HFFc6 (cell line): Measurements from ENCODE around the gene LAMA1. TPM values are rescaled to one million over a fixed set of nuclear protein-coding genes. Genes with fewer than 3 reads are reported as not detected.

ENCODE experiments used
- DNase-seq: peaks from one replicate; pipeline ENCODE4 v3.0.0-alpha.2; 2018
- H3K27ac Mint-ChIP-seq: 2 replicates; pipeline ENCODE4 v1.8.0; 2020; ENCODE audit warnings: mild to moderate bottlenecking, mixed read lengths
- H3K27me3 Mint-ChIP-seq: 2 replicates; pipeline ENCODE4 v1.8.0; 2021; ENCODE audit warnings: mild to moderate bottlenecking, moderate library complexity, mixed read lengths; ENCODE audit not compliant: insufficient read depth
- H3K36me3 Mint-ChIP-seq: 2 replicates; pipeline ENCODE4 v1.8.0; 2021; ENCODE audit warnings: low read depth, mixed read lengths
- H3K4me1 Mint-ChIP-seq: 2 replicates; pipeline ENCODE4 v1.8.0; 2020; ENCODE audit warnings: low read depth, mixed read lengths
- H3K4me3 Mint-ChIP-seq: 2 replicates; pipeline ENCODE4 v1.8.0; 2020; ENCODE audit warnings: mild to moderate bottlenecking, moderate library complexity, mixed read lengths
- H3K9me3 Mint-ChIP-seq: 2 replicates; pipeline ENCODE4 v1.8.0; 2020; ENCODE audit warnings: mild to moderate bottlenecking, mixed read lengths
- CTCF ChIP-seq: fragments of 200-600 bp; sonication (generic); IDR thresholded peaks from 2 replicates; pipeline ENCODE4 v1.5.0; 2021; ENCODE audit warnings: antibody characterized with exemption, mild to moderate bottlenecking
- total RNA-seq, 6 experiments: library from RNA; stranded (reverse); fragmentation: NEBNext Ultra II Directional; extraction: Animal tissue kit (Norgen Biotek cat#: 25700); gene quantifications; 2 replicates in 1 of 6; 3 replicates in 5 of 6; pipeline ENCODE4 v1.2.3, GENCODE V29; 2021

Gene LAMA1
- total RNA-seq, 6 experiments from 2014 or later, result 0.12 to 1.5 (median 0.16) TPM

- Mint-ChIP-seq H3K36me3 (no peaks in the 10 kb centered on the region; the same call in 1 of the 2 replicates), H3K4me3 (no peak overlapping the region), H3K27me3 (peaks cover 2% of the 10 kb centered on the region), H3K27ac (no peak overlapping the region), H3K4me1 (no peaks in the 10 kb centered on the region), H3K9me3 (peaks cover 26% of the 10 kb centered on the region)
- no peak for DNase-seq
- no peak for TF ChIP-seq CTCF
Observed at GRCh38 chr18:6950641-6951040, 167.0 kb downstream of the LAMA1 start.

- H3K36me3 Mint-ChIP-seq, result no peaks in the 10 kb centered on the region; the same call in 1 of the 2 replicates
- no peak overlapping the region for H3K27ac Mint-ChIP-seq
Observed at GRCh38 chr18:6949800-6950586, 167.6 kb downstream of the LAMA1 start.

GRCh38 chr18:6948281-6949055 is 169.1 kb downstream of the LAMA1 start:
- no peak for DNase-seq
- Mint-ChIP-seq H3K36me3 (no peaks in the 10 kb centered on the region; the same call in 1 of the 2 replicates), H3K4me1 (no peaks in the 10 kb centered on the region), H3K9me3 (peaks cover 13% of the 10 kb centered on the region), H3K27ac (no peak overlapping the region), H3K4me3 (no peak overlapping the region), H3K27me3 (peaks cover 2% of the 10 kb centered on the region; the same call in 1 of the 2 replicates)
- TF ChIP-seq CTCF, result no peak

More at GRCh38 chr18:6949800-6950586, 167.6 kb downstream of the LAMA1 start:
- Mint-ChIP-seq H3K4me1 (no peaks in the 10 kb centered on the region), H3K4me3 (no peak overlapping the region), H3K27me3 (peaks cover 2% of the 10 kb centered on the region), H3K9me3 (peaks cover 26% of the 10 kb centered on the region)
- no peak for TF ChIP-seq CTCF
- no peak for DNase-seq

- H3K27me3 Mint-ChIP-seq, result peaks cover 2% of the 10 kb centered on the region; the same call in 1 of the 2 replicates
- H3K9me3 Mint-ChIP-seq, result peaks cover 11% of the 10 kb centered on the region
- no peaks in the 10 kb centered on the region; the same call in 1 of the 2 replicates for H3K36me3 Mint-ChIP-seq
- no peak for TF ChIP-seq CTCF
- no peak overlapping the region for H3K4me3 Mint-ChIP-seq
- DNase-seq, result no peak
- no peak overlapping the region for H3K27ac Mint-ChIP-seq
- H3K4me1 Mint-ChIP-seq, result no peaks in the 10 kb centered on the region
Observed at GRCh38 chr18:6947338-6948030, 170.1 kb downstream of the LAMA1 start.

- Mint-ChIP-seq H3K4me3 (no peak overlapping the region), H3K9me3 (no peaks in the 10 kb centered on the region), H3K27ac (no peak overlapping the region), H3K4me1 (no peaks in the 10 kb centered on the region), H3K27me3 (no peaks in the 10 kb centered on the region; the same call in 1 of the 2 replicates), H3K36me3 (no peaks in the 10 kb centered on the region; the same call in 1 of the 2 replicates)
- TF ChIP-seq CTCF, result no peak
- DNase-seq, result no peak
Observed at GRCh38 chr18:6943143-6943542, 174.5 kb downstream of the LAMA1 start.
